ENCODE results near the gene ATG7.

The ATG7 gene

DNA sequence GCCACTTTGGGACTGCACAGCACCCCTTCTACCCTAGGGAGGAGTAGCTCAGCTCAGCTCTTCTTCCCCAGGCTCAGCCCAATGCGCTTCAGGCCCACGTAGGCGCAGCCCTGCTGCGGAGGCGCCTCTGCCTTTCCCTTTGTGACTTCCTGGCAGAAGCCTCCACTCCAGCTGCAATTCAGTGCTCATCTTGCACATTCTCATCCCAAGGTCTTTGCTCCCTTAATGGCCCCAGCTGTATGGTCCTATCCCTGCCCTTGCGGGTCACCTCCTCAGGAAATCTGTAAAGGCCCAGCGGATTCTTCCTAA is 262.6 kb downstream of the ATG7 start:
- no peaks in the 10 kb centered on the region for H3K27me3 ChIP-seq (ENCODE audit: insufficient read depth, poor library complexity, severe bottlenecking)
- no peak overlapping the region for H3K27ac ChIP-seq (replicated peaks)
- no peak for DNase-seq (ENCODE audit: low read depth in 1 of 2, low spot score in 1 of 2)
- no peak for TF ChIP-seq SPI1 (IDR thresholded peaks at IDR 0.05; ENCODE audit: borderline replicate concordance, low read depth)
- TF ChIP-seq POLR2AphosphoS5 (IDR thresholded peaks at IDR 0.05; ENCODE audit: low read depth): no peak
- no peak for TF ChIP-seq GABPA (IDR thresholded peaks at IDR 0.05; ENCODE audit: low read depth)
- TF ChIP-seq, protein P1, sequence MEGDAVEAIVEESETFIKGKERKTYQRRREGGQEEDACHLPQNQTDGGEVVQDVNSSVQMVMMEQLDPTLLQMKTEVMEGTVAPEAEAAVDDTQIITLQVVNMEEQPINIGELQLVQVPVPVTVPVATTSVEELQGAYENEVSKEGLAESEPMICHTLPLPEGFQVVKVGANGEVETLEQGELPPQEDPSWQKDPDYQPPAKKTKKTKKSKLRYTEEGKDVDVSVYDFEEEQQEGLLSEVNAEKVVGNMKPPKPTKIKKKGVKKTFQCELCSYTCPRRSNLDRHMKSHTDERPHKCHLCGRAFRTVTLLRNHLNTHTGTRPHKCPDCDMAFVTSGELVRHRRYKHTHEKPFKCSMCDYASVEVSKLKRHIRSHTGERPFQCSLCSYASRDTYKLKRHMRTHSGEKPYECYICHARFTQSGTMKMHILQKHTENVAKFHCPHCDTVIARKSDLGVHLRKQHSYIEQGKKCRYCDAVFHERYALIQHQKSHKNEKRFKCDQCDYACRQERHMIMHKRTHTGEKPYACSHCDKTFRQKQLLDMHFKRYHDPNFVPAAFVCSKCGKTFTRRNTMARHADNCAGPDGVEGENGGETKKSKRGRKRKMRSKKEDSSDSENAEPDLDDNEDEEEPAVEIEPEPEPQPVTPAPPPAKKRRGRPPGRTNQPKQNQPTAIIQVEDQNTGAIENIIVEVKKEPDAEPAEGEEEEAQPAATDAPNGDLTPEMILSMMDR (IDR thresholded peaks at IDR 0.05; ENCODE audit: insufficient read depth, low read length): no peak
- TF ChIP-seq, protein P2, sequence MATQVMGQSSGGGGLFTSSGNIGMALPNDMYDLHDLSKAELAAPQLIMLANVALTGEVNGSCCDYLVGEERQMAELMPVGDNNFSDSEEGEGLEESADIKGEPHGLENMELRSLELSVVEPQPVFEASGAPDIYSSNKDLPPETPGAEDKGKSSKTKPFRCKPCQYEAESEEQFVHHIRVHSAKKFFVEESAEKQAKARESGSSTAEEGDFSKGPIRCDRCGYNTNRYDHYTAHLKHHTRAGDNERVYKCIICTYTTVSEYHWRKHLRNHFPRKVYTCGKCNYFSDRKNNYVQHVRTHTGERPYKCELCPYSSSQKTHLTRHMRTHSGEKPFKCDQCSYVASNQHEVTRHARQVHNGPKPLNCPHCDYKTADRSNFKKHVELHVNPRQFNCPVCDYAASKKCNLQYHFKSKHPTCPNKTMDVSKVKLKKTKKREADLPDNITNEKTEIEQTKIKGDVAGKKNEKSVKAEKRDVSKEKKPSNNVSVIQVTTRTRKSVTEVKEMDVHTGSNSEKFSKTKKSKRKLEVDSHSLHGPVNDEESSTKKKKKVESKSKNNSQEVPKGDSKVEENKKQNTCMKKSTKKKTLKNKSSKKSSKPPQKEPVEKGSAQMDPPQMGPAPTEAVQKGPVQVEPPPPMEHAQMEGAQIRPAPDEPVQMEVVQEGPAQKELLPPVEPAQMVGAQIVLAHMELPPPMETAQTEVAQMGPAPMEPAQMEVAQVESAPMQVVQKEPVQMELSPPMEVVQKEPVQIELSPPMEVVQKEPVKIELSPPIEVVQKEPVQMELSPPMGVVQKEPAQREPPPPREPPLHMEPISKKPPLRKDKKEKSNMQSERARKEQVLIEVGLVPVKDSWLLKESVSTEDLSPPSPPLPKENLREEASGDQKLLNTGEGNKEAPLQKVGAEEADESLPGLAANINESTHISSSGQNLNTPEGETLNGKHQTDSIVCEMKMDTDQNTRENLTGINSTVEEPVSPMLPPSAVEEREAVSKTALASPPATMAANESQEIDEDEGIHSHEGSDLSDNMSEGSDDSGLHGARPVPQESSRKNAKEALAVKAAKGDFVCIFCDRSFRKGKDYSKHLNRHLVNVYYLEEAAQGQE (IDR thresholded peaks at IDR 0.05; ENCODE audit: insufficient replicate concordance, low read depth): no peak
- no peak overlapping the region for H3K4me3 ChIP-seq (replicated peaks; ENCODE audit: insufficient read depth, low read length)

DNA sequence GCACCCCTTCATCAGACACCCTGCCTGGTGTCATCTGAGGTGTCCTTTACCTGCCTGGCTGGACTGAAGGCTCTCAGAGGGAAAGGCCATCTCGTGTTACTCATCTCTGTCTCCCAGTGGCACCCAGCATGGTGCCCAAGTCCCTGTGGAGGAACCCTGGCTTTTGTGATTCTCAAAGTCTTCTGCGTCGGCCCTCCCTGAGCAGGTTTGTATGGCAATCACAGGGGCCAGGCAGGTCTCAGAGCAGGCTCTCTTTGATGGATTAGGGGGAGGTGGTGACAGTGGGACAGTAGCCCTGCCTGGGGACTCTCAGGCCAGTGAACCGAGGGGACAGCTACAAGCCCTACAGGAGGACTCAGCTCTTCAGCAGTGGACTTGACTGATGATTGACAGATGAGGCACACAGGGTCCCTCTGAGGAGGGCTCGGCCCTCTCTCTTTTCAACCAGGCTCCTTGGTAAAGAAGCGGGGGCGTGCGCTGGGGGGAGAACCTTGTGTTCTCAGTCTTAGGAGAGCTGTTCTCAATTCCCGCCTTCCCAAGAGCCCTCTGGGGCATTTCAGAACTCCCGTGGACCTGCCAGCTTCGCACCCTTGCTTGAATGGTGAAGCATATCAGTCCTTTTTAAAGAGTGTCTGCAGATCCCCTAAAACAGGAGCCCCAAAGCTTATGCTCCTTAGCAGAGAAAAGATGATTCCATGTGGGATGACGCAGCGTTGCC is 263.2 kb downstream of the ATG7 start:
- DNase-seq (ENCODE audit: low read depth in 1 of 2, low spot score in 1 of 2): no peak
- Histone ChIP-seq H3K27me3 (ENCODE audit: insufficient read depth, poor library complexity, severe bottlenecking) (no peaks in the 10 kb centered on the region), H3K4me3 (replicated peaks; ENCODE audit: insufficient read depth, low read length) (no peak overlapping the region), H3K27ac (replicated peaks) (no peak overlapping the region)
- no peak for TF ChIP-seq POLR2AphosphoS5 (IDR thresholded peaks at IDR 0.05; ENCODE audit: low read depth)
- TF ChIP-seq, protein P1 (IDR thresholded peaks at IDR 0.05; ENCODE audit: insufficient read depth, low read length): no peak
- TF ChIP-seq, protein P2 (IDR thresholded peaks at IDR 0.05; ENCODE audit: insufficient replicate concordance, low read depth): no peak
- TF ChIP-seq GABPA (IDR thresholded peaks at IDR 0.05; ENCODE audit: low read depth): no peak
- TF ChIP-seq SPI1 (IDR thresholded peaks at IDR 0.05; ENCODE audit: borderline replicate concordance, low read depth): no peak

DNA sequence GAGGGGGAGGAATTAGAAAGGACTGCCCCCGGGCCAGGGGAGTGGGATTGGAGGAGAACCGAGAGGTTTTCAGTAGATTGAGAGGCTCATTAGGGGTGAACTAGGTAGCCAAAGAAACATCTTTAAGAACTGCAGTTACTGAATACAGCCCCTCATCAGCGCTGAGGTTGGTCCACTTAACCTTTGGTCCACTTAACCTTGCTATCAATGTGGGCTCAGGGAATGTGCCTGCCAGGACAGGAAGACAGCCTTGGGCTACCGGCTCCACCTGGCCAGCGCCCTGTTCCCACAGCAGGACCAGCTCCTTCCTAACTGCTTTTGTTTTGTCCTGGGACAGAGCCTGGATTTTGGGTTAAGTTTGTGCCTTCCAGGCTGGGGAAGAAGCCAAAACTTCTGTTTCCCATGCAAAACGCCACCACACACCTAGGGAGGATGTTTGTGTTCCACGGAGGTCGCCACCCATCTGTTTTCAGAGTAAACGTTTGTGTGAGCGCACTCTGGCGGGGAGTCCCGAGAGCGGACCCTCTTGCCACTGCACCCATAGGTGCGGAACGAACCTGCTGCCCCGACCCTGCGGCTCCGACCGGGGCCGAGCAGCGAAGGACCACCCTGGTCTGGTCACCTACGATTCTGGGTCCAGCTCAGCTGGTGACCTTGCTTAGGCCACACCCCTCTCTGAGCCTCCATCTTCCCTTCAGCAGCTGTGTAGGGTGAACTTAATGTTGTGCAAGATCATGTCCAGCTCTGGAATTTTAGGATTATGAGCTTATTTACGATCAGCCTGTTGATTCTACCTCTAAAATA is 264.1 kb downstream of the ATG7 start:
- no peaks in the 10 kb centered on the region for H3K27me3 ChIP-seq (ENCODE audit: insufficient read depth, poor library complexity, severe bottlenecking)
- no peak overlapping the region for H3K27ac ChIP-seq (replicated peaks)
- H3K4me3 ChIP-seq (replicated peaks; ENCODE audit: insufficient read depth, low read length): no peak overlapping the region
- TF ChIP-seq, protein P1 (IDR thresholded peaks at IDR 0.05; ENCODE audit: insufficient read depth, low read length): no peak
- no peak for TF ChIP-seq SPI1 (IDR thresholded peaks at IDR 0.05; ENCODE audit: borderline replicate concordance, low read depth)
- TF ChIP-seq POLR2AphosphoS5 (IDR thresholded peaks at IDR 0.05; ENCODE audit: low read depth): no peak
- TF ChIP-seq, protein P2 (IDR thresholded peaks at IDR 0.05; ENCODE audit: insufficient replicate concordance, low read depth): no peak
- no peak for TF ChIP-seq GABPA (IDR thresholded peaks at IDR 0.05; ENCODE audit: low read depth)
- no peak for DNase-seq (ENCODE audit: low read depth in 1 of 2, low spot score in 1 of 2)

Measured in HL-60 (cell line).